GM12874 (cell line): ENCODE results near the gene TM9SF3.
A peak's percentile ranks its signal among the peaks of the same experiment; 100 is the strongest.

Experiments
- CTCF ChIP-seq: IDR thresholded peaks from 2 replicates; pipeline ENCODE4 v1.5.1; 2011; ENCODE audit warnings: low read depth, mild to moderate bottlenecking, control low read depth, low read length, moderate library complexity; ENCODE audit not compliant: insufficient read depth

The TM9SF3 gene

GRCh38 chr10:96586419-96587263 is at the start of gene TM9SF3:
Gene TM9SF3, minus strand, starts transcription at chr10:96587012. Its CDS starts 177 bp downstream, at chr10:96586835.
- no peak for TF ChIP-seq CTCF

- TF ChIP-seq CTCF: no peak
These were observed 49.7 kb upstream of the TM9SF3 start for GRCh38 chr10:96636551-96636950.

- no peak for TF ChIP-seq CTCF
These were observed 46.3 kb upstream of the TM9SF3 start for GRCh38 chr10:96632974-96633710.

- TF ChIP-seq CTCF: no peak
These were observed 40.5 kb upstream of the TM9SF3 start for GRCh38 chr10:96627292-96627691.

GRCh38 chr10:96626795-96627194 is 40.0 kb upstream of the TM9SF3 start:
- peak; percentile 22; the same call in 1 of the 2 replicates for TF ChIP-seq CTCF

- TF ChIP-seq CTCF: no peak
These were observed 38.4 kb upstream of the TM9SF3 start for GRCh38 chr10:96625173-96625572.

- no peak for TF ChIP-seq CTCF
These were observed 35.4 kb upstream of the TM9SF3 start for GRCh38 chr10:96622013-96622787.
